Left renal pelvis (tissue), 4 donors: ENCODE data around the gene NUAK1. TPM values are rescaled to one million over a fixed set of nuclear protein-coding genes. Genes with fewer than 3 reads are reported as not detected.

Experiments
- DNase-seq, 4 donors: peaks; one replicate each; pipeline ENCODE4 v3.0.0-alpha.2; 2013; ENCODE audit warnings: low read depth in 4 of 4, low spot score in 3 of 4
- polyA plus RNA-seq, 4 donors: library from polyadenylated mRNA; unstranded; fragments of 120-200 nt; gene quantifications; one replicate each; pipeline ENCODE4 v1.2.1, GENCODE V29; 2013; ENCODE audit not compliant: insufficient read length in 4 of 4

NUAK1 gene
- polyA plus RNA-seq, 4 donors: 9.3 to 18.2 (median 10.2) TPM

DNA sequence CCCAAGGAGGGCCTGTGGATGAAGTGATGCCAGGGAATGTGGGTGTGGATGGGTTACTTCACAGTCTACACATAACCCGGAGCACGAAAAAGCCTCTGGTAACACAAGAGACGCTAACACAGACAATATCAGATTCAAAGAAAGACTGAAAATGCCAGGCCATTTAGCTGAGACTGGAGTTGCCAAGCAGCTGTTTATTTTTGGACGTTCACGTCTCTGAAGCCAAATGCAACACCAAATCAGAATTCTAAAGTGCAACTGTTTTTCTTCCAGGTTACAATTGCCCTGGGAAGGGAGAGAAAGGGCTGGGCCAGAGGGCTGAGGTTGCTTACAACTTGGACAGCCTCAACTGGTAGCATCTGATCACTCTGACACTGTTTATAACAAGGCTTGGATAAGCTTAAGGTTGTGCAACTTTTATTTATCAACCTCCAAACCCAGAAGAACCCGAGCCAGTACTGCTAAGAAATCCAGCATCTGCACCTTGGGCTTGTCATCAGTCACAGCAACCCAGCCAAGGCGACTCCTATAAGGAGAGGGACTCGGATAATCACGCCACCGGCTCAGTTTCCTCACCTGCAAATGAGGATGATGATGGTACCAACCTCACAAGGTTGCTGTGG, 24.8 kb downstream of the NUAK1 start:
- DNase-seq: no peak

DNA sequence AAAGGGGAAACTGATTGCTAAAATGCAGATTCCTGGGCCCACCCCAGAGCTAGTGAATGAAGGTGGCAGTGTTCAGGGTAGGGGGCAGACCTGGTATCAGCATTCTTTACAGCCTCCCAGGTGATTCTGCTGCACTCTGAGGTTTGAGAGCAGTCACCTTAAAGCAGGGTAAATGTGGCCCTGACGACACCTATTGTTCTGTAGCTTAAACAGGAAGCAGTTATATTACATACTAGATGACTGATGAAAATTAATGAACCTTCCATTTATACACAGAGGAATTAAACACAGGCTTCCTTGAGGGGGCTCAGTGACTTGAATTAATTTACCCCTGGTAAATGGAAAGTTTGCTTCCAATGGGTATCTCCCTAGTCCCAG, 25.3 kb downstream of the NUAK1 start:
- no peak for DNase-seq

DNA sequence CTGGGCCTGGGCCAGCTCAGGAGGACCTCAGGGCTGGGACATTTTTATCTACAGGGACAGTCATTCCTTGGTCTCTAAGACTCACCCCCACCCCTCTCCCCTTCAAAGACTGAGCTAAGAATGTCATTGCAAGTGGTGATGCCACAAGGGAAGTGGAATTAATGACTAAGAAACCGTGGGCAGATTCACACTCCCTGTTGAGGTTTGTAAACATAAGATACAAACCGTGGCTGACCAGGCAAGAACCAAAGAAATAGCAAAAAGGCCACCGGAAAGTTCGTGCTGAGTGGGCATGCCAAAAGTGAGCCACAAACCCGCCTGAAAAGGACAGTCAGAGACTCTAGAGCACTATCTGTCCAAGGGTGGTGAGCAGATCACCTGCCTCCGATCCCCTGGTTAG, 25.7 kb downstream of the NUAK1 start:
- DNase-seq: no peak

DNA sequence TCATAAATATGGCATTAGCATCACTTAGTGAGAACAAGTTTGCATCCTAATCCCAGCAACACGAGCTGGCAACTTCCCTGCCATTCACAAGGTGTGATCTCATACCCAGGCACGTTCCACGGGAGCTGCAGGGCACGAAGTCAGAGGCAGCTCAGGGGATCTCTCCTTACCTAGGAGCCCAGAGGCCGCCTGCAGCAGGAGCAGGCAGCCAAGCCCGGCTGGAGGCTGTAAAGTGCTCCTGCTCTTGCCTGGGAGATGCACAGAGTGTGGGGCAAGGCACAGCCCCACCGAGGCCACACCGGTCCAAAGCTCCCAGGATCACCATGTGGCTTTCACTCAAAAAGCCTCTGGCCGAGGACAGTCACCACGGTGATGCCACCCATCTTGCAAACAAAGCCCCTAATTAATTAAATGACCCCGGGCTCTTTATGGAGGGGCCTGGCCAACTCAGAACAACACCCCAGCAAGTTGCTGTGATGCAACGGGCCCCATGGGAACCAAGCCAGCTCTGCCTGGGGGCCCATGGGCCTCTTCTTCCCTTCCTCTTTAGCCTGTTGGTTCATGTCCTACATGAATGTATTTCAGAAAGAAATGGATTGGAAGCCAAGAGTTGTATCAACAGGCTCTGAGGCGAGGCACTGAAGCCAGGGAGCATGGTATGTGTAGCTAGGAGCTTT, 26.5 kb downstream of the NUAK1 start:
- no peak for DNase-seq

DNA sequence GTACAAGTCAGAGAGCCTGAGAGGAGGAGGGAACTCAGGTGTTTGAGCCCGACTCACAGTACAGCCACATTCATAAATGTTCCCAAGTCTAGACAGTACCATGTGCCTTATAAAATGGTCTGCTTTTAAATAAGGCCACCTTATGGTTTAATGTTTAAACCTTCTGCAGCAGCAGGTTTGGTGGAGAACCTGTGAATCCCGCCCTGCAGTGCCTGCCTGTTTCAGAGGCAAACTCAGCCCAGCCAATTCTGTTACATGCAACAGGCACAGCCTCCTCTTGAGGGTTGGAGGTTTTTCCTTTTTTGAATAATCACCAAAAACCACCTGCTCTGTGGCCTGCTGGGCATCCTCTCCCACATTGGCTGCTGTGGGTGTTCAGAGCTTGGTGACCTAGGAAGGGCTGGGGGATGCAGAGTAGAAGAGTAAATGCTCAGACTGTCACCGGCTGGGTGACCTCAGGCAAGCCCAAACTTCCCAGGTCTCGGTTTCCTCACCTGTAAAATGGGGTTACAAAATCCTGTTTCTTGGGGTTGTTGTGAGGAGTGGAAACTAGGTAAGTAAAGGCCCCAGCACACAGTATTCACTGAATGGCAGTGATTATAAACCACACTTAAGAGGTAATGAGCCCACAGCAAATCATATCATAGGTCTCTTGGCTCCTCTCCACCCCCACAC, 28.0 kb downstream of the NUAK1 start:
- DNase-seq: peak in 1 of 4 donors; percentile 39

DNA sequence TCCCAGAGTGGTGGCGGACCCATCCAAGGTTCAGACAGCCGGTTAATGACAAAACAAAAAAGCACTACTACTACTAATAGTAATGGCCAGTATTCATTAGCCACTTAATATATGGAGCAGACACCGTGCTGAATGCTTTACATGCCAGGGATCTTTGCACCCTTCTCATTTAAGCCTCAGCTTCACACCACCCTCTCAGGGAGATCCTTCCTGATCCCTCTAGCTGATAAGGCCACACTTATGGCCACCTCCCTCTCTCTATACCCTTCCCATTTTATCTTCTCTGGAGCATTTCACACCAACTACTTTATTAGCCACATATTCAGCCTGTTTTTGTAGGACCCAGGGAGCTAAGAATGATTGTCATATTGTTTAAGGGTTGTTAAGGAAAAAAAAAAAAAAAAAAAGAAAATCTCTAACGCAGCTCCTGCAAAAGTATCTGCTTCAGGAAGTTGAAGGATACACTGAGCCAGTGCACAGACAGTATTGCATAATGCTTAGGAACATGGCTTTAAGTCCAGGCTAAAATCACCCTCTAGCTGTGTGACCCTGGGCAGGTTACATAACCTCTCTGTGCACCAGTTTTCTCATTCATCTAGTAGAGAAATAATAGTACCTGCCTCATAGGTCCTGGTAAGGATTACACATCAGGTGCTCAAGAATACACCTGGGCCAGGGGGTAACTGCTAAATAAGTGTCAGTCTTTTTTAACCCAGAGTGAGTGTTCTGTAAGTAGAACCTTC, 29.4 kb downstream of the NUAK1 start:
- no peak for DNase-seq

DNA sequence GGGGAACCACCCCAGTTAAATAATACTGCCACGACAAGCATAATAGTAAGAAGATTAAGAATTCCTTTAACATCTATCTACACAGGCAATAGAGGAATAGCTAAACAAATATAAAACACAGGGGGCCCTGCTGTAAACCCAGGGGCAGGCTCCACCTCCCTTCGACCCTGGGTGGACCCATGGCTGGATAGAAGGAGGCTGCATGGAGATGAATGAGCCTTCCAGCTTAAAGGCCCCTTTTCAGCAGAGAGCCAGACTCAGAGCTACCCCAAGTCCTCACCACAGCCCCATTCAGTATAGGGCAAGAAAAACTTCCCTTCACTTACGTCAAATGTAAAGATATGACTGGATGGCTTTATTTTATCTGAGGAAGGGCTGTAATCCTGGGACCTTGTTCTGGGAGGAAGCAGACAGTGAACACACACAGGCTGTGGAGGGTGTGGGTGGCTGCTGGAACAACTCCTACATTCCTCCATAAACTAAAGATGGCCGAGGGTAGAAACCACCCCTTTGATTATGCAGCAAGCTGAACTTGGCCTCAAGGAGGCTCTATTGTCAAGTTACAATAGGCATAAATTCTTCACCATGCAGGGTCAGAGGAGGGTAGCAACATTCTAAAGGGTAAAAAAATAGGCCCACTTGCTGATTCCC, 30.4 kb downstream of the NUAK1 start:
- DNase-seq: no peak

DNA sequence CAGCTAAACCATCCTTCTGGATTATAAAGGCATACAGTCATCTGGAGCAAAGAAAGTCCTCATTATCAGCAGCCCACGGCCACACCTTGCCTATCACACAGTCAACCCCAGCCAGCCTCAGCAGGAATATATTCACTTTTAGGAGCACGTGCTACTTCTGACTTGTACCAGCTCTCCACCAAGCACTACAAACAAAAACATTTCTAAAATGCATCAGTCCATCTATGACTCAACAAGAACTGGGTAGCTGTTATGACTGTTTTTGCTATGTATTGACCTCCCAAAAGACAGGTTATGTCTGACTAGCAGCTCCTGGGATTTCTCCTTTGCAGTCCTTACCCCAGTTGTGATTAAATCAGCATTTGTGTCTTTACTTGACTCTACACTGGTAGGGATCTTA, 31.2 kb downstream of the NUAK1 start:
- DNase-seq: no peak

DNA sequence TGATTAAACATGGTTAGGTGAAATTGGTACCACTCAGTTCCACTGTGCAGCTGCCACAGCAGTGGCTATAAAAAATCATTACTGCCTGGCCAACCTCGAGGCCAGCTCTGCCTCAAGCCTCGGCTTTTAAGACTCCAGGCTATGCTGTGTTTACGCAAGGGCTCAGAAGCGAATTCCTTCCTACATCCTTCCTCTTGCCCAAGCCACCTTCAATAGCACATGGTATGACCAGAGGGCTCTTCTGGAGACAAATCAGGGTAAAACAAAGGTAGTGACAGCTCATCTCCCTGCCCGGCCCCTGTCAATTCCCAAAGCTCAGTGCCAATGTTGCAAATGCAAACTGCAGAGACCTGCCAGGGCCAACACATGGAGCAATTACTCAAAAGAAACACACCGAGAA, 31.9 kb downstream of the NUAK1 start:
- DNase-seq: no peak

DNA sequence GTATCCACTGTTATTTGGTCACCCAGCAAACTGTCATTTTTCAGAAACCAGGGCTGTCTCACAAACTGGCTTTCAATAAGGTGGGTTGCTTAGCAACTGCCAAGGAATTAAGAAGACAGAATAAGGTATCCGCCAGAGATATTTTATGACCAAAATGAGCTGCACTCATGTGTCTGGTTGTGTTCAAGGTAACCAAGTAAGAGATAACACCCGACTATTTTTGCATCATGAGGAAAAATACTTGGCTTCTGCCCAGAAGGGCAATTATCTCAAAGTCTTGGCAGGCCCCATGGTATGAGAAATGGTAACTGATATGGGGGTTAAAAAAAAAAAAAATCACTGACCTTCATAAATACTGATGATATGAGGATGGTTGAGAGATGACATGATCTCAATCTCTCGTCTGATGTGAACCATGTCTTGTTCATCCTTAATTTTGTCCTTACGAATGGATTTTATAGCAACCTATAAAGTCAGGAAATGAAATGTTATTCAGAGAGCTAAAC, 32.6 kb downstream of the NUAK1 start:
- DNase-seq: no peak

DNA sequence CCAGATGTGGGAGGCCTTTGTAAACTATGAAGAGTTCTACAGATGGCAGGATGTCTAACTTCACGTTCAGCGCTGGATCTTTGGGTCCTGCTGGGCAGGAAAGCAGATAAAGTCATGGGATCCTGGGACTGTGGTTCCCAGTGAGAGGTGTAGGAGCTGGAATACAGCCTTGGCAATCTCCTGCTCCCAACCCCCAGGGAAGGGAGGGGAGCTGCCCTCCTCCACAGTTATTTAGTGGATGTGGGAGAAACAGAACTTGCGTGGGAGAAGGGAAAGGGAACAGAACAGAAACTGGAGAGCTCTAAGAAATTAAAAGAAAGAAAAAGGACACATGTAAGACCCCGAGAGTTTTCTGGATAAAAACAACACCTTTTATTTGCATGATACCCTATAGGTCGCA, 37.0 kb downstream of the NUAK1 start:
- DNase-seq: no peak

DNA sequence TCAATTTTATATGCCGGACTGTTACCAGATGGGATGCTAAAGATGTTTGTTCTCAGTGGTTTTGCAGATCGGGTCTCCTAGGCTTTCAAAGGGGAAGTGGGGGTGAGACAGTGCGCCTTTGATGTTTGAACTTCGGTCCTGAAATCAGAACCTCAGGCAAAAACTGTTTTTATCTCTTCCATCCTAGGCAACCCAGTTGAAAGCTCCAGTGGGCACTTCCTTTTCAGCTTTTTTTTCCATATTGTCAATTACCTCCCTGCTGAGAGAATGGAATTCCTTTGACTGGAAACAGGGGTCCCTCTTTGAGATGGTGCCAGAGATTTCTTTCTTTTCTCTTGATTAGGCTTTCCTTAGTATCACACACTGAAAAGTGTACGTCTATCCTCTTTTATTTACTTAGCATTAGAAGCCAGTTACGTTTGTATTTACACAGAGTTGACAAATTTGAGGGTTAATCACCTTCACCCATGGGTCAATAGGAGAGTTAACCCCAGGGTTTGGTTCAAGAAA, 40.0 kb downstream of the NUAK1 start:
- DNase-seq: no peak

DNA sequence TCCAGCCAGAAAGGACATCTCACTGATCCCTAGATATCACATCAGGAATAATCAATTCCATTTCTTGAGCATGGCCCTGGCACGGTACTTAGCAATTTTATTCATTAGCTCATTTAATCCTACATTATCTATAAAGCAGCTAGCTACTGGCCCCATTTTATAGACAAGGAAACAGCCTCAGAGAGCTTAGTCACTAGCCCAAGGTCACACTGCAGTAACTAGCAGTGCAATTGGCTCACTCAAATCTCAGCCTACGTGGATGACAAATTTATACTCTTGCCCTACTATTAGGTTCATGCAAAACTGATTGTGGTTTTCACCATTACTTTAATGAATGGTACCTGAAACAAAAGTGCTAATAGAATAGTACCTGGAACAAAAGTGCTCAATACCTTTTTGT, 41.7 kb downstream of the NUAK1 start:
- no peak for DNase-seq

DNA sequence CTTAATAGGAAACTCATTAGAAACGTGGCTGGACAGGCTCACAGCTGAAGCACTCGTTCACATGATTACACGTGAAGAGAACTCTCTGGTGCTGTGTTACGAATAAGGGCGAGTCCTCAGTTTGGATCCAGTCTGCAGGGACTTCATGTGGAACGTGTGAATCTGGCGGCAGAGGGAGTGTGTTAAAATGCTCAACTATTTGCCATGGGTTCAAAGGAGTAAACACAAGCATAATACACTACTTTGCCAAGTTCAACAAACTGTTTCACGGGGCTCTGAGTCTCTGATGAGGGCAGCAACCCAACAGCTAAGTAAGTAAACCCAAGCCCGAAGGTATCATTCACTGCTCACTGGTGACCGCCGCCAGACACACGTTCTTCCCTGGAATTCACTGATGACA, 42.4 kb downstream of the NUAK1 start:
- DNase-seq: peak in 1 of 4 donors; percentile 57

DNA sequence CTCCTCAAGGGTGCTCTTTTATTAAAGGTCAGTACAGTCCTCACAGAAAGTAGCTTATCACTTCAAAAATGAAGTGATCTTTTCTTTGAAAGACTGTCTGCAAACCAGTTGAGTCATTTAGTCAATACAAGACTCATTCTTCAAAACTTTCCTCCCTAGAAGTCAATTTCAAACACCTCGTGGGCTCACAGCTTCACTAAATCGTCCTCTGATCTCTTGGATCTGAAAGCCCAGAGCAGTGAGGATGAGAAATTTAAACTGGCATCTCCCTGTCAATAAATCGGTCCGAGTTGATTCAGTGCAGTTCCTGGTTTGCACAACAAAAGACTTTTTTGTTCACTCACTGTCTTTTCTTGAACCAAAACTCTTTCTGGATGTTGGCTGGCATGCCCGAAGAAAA, 44.5 kb downstream of the NUAK1 start:
- DNase-seq: no peak

DNA sequence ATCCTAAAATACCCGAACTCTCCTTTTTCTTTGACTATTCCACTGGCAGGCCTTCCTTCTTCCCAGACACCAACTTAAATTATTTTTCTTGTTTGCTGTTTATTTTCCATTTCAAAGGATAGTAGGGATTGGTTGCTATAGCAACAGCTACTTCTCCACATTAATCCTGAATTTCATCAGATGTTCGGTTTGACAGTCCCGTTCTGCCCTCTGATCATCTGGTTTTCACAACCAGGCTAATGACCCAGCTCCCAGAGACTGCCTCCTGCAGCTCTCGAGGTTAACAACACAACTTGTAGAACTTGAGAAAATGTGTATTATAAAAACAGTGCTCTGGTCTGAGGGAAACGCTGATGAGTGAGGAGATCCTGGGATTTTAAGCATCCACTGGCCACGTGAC, 45.5 kb downstream of the NUAK1 start:
- DNase-seq: no peak

DNA sequence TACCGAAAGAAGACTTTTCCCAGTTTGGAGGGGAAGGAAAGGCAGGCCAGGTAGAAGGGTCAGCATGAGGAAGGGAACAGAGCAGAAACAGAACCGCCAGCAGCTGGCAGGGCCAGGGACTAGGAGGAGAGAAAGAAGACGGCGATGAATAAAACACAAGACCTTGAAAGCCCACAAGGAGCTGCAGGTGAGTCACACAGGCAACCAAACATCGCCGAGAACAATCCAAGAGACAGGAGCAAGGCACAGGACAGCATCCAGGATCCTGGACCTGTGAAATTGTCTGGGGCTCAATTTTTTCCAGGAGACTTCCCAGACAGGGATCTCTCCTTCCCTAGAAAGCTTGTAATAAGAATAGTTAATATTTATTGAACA, 47.3 kb downstream of the NUAK1 start:
- DNase-seq: no peak

DNA sequence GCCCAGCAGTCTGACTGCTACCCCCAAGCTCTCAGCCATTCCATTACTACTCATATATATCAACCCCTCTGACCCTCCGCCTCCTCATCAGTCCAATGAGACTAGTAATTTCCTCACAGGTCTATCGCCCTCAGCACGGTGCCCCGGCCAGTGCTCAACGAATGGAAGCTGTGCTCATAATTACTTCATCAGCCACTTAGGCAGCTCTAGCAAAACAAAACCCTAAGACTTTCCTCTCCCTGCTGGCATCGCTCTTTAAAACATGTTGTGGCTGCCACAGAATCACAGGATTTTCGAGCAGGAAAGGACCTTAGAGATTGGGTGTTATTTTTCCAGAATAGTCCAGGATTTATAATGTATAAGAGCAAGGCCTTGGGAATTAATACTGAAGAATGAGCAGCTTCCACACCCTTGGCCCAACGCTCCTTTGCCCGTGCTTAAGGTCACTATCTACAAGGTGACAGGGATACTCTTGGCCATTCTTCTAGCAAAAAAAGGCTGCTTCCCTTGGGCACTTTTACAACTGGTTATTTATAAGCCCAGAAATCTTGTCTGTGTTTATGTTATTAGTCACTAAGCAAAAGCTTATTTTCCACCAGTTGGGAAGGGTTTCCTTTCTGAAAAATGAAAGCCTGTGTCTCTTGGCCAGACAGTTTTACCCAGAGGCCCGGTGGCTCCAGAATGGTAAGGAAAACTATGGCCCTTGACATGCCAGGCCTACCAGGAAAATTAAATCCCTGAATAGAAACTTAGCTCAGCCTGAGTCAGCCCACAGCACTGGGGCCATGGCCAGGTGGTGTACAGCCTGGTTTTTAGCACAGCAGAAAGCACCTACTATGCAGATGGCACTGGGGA, 47.9 kb downstream of the NUAK1 start:
- no peak for DNase-seq

DNA sequence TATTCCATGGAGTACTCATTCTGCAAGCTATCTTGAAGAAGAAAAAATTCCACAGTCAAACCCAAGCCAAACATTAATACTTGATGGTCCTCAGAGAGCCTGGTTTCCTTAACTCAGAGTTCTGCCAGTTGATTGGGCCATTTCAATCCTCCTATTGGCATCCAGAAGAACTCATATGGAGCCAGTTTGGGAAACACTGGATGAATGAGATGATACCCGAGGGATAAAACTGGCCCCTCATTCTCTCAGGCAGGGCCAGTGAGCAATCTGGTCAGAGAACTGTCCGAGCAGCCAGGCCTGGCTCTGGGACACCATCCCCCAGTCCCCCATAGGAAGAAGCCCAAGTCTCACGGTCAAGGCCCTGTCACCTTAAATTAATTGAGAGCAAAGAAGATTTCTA, 48.8 kb downstream of the NUAK1 start:
- no peak for DNase-seq
